ENCODE results near the gene SLC46A3.

Gene SLC46A3

GRCh38 chr13:28714651-28715050 is 4.1 kb downstream of the SLC46A3 start:
- DNase-seq (ENCODE audit: low spot score) = no peak
- TF ChIP-seq, protein P1, sequence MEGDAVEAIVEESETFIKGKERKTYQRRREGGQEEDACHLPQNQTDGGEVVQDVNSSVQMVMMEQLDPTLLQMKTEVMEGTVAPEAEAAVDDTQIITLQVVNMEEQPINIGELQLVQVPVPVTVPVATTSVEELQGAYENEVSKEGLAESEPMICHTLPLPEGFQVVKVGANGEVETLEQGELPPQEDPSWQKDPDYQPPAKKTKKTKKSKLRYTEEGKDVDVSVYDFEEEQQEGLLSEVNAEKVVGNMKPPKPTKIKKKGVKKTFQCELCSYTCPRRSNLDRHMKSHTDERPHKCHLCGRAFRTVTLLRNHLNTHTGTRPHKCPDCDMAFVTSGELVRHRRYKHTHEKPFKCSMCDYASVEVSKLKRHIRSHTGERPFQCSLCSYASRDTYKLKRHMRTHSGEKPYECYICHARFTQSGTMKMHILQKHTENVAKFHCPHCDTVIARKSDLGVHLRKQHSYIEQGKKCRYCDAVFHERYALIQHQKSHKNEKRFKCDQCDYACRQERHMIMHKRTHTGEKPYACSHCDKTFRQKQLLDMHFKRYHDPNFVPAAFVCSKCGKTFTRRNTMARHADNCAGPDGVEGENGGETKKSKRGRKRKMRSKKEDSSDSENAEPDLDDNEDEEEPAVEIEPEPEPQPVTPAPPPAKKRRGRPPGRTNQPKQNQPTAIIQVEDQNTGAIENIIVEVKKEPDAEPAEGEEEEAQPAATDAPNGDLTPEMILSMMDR (IDR thresholded peaks at IDR 0.05; ENCODE audit: extremely low read depth, missing control alignments) = no peak

- DNase-seq (ENCODE audit: low spot score) = no peak
- TF ChIP-seq, protein P1 (IDR thresholded peaks at IDR 0.05; ENCODE audit: extremely low read depth, missing control alignments) = no peak
These were observed 8.6 kb downstream of the SLC46A3 start for GRCh38 chr13:28710161-28710560.

- TF ChIP-seq, protein P1 (IDR thresholded peaks at IDR 0.05; ENCODE audit: extremely low read depth, missing control alignments) = no peak
- peak; percentile 60 for DNase-seq (ENCODE audit: low spot score)
These were observed 10.9 kb downstream of the SLC46A3 start for GRCh38 chr13:28707629-28708427.

GRCh38 chr13:28705461-28706083 is 13.2 kb downstream of the SLC46A3 start:
- no peak for DNase-seq (ENCODE audit: low spot score)
- TF ChIP-seq, protein P1 (IDR thresholded peaks at IDR 0.05; ENCODE audit: extremely low read depth, missing control alignments) = no peak

GRCh38 chr13:28704919-28705318 is 13.9 kb downstream of the SLC46A3 start:
- DNase-seq (ENCODE audit: low spot score) = no peak
- TF ChIP-seq, protein P1 (IDR thresholded peaks at IDR 0.05; ENCODE audit: extremely low read depth, missing control alignments) = no peak

- no peak for DNase-seq (ENCODE audit: low spot score)
- TF ChIP-seq, protein P1 (IDR thresholded peaks at IDR 0.05; ENCODE audit: extremely low read depth, missing control alignments) = no peak
These were observed 14.5 kb downstream of the SLC46A3 start for GRCh38 chr13:28704282-28704681.

GRCh38 chr13:28699246-28699645 is 19.5 kb downstream of the SLC46A3 start:
- TF ChIP-seq, protein P1 (IDR thresholded peaks at IDR 0.05; ENCODE audit: extremely low read depth, missing control alignments) = no peak
- DNase-seq (ENCODE audit: low spot score) = no peak
